Epithelial cell of esophagus (primary cell): Measurements from ENCODE around the gene PXK.

ENCODE experiments used
- DNase-seq: peaks from one replicate; pipeline ENCODE4 v3.0.0; 2010; ENCODE audit warnings: low read depth
- H3K4me3 ChIP-seq: 2 replicates; pipeline ENCODE4 v1.5.1; 2011; ENCODE audit warnings: mild to moderate bottlenecking, low read length, control low read depth
- TF ChIP-seq, protein P1 (sequence below): IDR thresholded peaks from 2 replicates; pipeline ENCODE4 v1.5.1; 2011; ENCODE audit warnings: low read depth, mild to moderate bottlenecking, low read length, control low read depth, inconsistent platforms; ENCODE audit not compliant: insufficient read depth; ENCODE audit errors: missing control alignments

Gene PXK

DNA sequence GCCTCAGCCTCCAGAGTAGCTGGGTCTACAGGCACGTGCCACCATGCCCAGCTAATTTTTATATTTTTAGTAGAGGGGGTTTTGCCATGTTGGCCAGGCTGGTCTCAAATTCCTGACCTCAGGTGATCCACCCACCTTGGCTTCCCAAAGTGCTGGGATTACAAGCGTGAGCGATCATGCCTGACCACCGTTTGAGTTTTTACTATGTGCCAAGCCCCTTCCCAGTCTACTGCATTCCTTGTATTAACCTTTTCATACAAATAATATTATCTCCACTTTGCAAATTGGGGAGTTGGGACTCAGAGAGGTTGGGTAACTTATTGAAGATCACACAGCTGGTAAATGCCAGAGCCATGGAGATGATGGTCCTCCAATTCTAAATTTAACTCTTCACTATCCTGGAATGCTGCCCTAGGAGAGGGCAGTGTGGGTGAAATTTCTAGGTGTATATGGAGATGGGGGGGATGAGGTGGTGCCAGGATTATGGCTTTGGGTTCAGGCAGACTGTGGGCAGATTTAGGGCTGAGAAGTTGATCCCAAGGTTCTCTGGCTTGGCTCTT, 1.0 kb upstream of the PXK start:
- H3K4me3 ChIP-seq = no peak overlapping the region
- TF ChIP-seq, protein P1, sequence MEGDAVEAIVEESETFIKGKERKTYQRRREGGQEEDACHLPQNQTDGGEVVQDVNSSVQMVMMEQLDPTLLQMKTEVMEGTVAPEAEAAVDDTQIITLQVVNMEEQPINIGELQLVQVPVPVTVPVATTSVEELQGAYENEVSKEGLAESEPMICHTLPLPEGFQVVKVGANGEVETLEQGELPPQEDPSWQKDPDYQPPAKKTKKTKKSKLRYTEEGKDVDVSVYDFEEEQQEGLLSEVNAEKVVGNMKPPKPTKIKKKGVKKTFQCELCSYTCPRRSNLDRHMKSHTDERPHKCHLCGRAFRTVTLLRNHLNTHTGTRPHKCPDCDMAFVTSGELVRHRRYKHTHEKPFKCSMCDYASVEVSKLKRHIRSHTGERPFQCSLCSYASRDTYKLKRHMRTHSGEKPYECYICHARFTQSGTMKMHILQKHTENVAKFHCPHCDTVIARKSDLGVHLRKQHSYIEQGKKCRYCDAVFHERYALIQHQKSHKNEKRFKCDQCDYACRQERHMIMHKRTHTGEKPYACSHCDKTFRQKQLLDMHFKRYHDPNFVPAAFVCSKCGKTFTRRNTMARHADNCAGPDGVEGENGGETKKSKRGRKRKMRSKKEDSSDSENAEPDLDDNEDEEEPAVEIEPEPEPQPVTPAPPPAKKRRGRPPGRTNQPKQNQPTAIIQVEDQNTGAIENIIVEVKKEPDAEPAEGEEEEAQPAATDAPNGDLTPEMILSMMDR = no peak
- no peak for DNase-seq

DNA sequence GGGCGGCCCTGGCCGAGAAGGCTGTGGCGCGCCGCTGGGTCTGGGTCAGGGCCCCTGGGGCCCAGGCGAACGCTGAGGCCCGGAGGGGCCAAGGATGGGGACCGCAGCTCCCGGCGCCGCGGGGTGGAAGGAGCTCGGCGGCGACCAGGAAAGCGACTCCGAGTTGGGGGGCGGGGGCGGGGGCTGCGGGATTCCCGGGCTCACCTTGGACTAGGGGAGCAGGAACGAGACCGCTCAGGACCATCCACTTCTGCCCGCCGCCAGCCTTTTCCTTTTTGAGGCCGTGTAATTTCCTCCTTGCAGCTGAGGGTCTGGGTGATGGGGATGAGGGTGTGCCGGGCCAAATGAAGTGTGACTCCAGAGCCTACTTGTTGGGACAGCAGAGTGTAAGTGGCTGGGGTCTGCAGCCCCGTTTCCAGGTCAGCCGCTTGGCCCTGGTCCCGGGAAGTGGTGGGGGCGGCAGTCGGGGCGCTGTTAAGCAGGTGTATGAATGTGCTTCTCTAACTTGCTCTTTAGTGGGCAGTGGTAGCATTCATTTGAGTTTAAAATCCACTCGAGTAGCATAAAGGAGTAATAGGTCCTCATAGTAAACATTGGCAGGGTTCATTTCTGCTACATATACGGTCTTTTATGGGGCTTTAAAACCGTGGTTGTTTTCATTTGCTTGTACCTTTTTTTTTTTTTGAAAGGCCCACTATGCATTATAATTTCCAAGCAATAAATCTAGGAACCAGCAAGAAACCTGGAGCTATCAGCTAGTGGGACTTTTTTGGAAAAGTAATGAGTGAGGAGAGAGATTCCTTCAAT, 717 bp downstream of the PXK start:
- peak overlapping the region; percentile 73 for H3K4me3 ChIP-seq
- DNase-seq = peak; percentile 26
- TF ChIP-seq, protein P1 = no peak

DNA sequence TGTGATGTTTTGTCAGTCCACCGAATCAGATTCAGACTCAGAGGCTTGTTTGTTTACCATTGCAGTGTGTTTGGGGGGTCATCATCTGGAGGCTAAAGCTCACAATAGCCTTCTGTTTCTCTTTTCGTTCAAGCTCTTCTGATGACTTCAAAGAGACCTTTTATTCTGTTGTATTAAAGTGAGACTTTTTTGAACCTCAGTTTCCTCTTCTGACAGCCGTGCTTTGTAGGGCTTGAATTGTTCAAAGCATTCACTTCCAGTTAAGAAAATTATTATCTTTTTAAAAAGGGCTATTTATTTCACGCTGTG, 1.3 kb downstream of the PXK start:
- no peak for DNase-seq
- TF ChIP-seq, protein P1 = no peak
- H3K4me3 ChIP-seq = peak overlapping the region; percentile 73

DNA sequence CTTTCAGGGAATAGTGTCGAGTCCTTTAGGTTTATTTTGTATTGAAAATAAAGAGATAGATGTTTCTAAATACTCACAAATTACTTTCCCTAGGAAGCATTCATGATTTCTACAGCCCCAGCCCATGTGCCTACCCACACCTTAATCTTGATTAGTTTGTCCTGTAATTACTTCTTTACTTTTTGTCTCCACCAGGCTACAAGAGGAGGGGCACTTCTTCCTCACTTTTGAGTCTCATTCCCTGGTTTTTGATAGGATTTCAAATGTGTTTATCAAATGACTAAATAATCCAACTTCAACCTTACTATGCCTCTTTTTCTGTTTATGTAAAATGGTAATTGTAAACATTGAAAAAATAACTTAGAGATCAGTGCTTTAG, 1.8 kb downstream of the PXK start:
- no peak for DNase-seq
- no peak overlapping the region for H3K4me3 ChIP-seq
- TF ChIP-seq, protein P1 = no peak

DNA sequence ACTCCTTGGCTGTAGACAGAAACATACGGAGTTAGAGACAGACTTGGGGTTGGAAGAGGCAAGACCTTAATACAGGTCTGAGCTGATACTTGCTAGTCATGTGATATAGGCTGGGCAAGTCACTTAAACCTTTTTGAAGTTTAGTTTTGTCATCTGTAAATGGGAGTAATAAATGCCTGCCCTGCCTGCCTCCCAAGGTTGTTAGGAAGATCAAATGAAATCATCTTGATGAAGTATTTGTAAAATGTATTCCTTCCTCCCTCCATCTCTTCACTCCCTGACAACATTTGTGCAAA, 2.9 kb downstream of the PXK start:
- no peak for DNase-seq
- peak overlapping the region; percentile 14 for H3K4me3 ChIP-seq
- TF ChIP-seq, protein P1 = no peak

DNA sequence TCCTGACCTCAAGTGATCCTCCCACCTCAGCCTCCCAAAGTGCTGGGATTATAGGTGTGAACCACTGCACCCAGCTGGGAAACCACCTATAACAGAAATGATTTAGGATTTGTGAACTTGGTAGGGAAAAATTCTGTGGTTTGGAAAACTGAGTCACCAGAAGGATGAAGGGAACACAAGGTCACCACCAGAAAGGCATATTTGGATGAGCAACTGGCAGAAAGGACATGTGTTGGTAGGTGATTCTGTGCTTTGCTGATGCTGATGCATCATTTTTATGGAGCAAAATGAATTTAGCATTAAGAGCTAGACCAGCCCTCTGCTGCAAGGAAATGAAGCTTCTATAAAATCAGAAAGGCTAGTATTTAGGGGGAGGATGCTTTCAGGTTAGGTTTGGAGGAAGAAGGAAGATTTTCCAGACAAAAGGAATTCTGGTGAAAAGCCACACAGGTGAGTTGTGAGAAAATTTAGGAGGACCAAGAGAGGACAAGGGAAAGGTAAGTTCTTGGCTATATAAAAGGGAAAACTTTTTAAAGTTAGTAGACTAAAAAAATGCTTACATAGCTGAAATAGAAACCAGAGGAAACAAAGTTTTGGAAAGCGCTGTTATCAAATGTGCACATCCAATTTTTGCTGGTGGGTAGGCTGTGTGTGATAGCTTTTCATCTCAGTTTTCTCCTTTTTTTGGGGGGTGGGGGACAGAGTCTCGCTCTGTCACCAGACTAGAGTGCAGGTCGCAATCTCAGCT, 3.6 kb downstream of the PXK start:
- DNase-seq = peak; percentile 57
- H3K4me3 ChIP-seq = no peak overlapping the region
- TF ChIP-seq, protein P1 = no peak
